ENCODE data around the gene GRB10.

- TF ChIP-seq MYC (IDR thresholded peaks at IDR 0.05; ENCODE audit: borderline replicate concordance, low read length) = no peak
- TF ChIP-seq SMC3 (IDR thresholded peaks at IDR 0.05) = no peak
- TF ChIP-seq USF2 (IDR thresholded peaks at IDR 0.05) = no peak
- no peak for TF ChIP-seq CTCF (IDR thresholded peaks at IDR 0.05)
- no peak for TF ChIP-seq CBX2 (IDR thresholded peaks at IDR 0.05; ENCODE audit: borderline replicate concordance, low read depth)
- no peak for TF ChIP-seq HMGXB4 (CRISPR knock-in tag; IDR thresholded peaks at IDR 0.05; ENCODE audit: borderline replicate concordance)
- TF ChIP-seq POLR2A (IDR thresholded peaks at IDR 0.05; ENCODE audit: low read length) = no peak
- TF ChIP-seq PHF8 (IDR thresholded peaks at IDR 0.05; ENCODE audit: borderline replicate concordance, low read depth) = no peak
- no peak for TF ChIP-seq MAX (IDR thresholded peaks at IDR 0.05)
Observed at GRCh38 chr7:50580057-50580456, 202.6 kb downstream of the GRB10 start.

Data from A549 (cell line).